DND-41 (cell line): ENCODE data around the gene TRERF1.

Experiments
- ATAC-seq: fragments of 200-7000 bp; cut with Tn5 transposase; 3 replicates; pipeline ENCODE4 v1.9.1; 2021; ENCODE audit warnings: low read depth; ENCODE audit not compliant: insufficient read depth
- DNase-seq: peaks from one replicate; pipeline ENCODE4 v3.0.0-alpha.2; 2020
- H2AFZ ChIP-seq: 2 replicates; pipeline ENCODE4 v1.6.0; 2012; ENCODE audit warnings: low read depth, low read length
- H3K27ac ChIP-seq: 2 replicates; pipeline ENCODE4 v1.5.1; 2012; ENCODE audit warnings: low read length, inconsistent platforms
- H3K27me3 ChIP-seq: fragments of 200-600 bp; sonication (generic); 2 replicates; pipeline ENCODE4 v1.6.0; 2012; ENCODE audit warnings: low read length, mild to moderate bottlenecking, inconsistent platforms; ENCODE audit not compliant: insufficient read depth, poor library complexity
- H3K36me3 ChIP-seq: 2 replicates; pipeline ENCODE4 v1.5.1; 2012; ENCODE audit warnings: low read length, inconsistent platforms; ENCODE audit not compliant: insufficient read depth
- H3K4me1 ChIP-seq: 2 replicates; pipeline ENCODE4 v1.5.1; 2012; ENCODE audit warnings: mild to moderate bottlenecking, low read length; ENCODE audit not compliant: insufficient read depth
- H3K4me2 ChIP-seq: 2 replicates; pipeline ENCODE4 v1.6.0; 2012; ENCODE audit warnings: mild to moderate bottlenecking, moderate library complexity, low read length, inconsistent platforms; ENCODE audit not compliant: insufficient read depth
- H3K4me3 ChIP-seq, 2 experiments: fragments of 200-600 bp in 1 of 2; shearing (Covaris generic) in 1 of 2; 2 replicates each; pipeline ENCODE4 v1.5.1; 2012 to 2016; ENCODE audit warnings: inconsistent platforms in 2 of 2, low read length in 2 of 2, mild to moderate bottlenecking in 2 of 2, low read depth in 1 of 2, moderate library complexity in 1 of 2
- H3K79me2 ChIP-seq: 2 replicates; pipeline ENCODE4 v1.6.0; 2012; ENCODE audit warnings: low read length, inconsistent platforms; ENCODE audit not compliant: insufficient read depth
- H3K9ac ChIP-seq: 2 replicates; pipeline ENCODE4 v1.6.0; 2012; ENCODE audit warnings: low read depth, mild to moderate bottlenecking, inconsistent platforms, low read length, moderate library complexity
- H3K9me3 ChIP-seq: 2 replicates; pipeline ENCODE4 v1.5.1; 2012; ENCODE audit warnings: low read length, moderate library complexity, mild to moderate bottlenecking, inconsistent platforms; ENCODE audit not compliant: insufficient read depth, severe bottlenecking
- H4K20me1 ChIP-seq: 2 replicates; pipeline ENCODE4 v1.6.0; 2012; ENCODE audit warnings: low read length; ENCODE audit not compliant: insufficient read depth
- EZH2 ChIP-seq: IDR thresholded peaks from 3 replicates; pipeline ENCODE4 v1.6.1; 2012; ENCODE audit warnings: borderline replicate concordance, low read depth, mild to moderate bottlenecking, moderate library complexity, low read length, inconsistent platforms; ENCODE audit not compliant: severe bottlenecking
- TF ChIP-seq, protein P1 (sequence below): IDR thresholded peaks from 2 replicates; pipeline ENCODE4 v1.5.1; 2012; ENCODE audit warnings: borderline replicate concordance, low read length, moderate library complexity, mild to moderate bottlenecking; ENCODE audit not compliant: poor library complexity, severe bottlenecking; ENCODE audit errors: extremely low read depth

The TRERF1 gene

DNA sequence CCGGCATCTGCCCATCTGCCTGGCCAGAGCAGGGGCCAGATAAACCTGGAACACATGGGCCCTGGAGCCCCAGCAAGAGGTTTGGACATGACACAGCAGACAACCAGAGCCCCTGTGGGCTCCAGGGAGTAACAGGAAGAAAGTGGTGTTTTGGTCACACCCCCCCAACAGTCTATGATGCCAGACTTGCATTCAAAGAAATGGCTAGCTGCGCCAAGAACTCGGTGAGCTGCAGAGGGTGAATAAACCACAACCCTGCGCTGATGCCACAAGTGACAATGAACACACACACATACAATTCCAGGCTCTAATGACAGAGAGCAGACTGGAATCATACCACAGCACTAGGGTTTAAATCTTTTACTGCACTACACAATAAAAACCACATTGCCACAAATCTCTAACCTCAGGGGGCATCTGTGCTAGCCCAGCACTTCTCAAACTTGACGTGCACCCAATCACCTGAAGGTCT, 34.0 kb downstream of the TRERF1 start:
- Histone ChIP-seq H3K36me3 (no peaks in the 10 kb centered on the region), H3K4me1 (peaks cover 15% of the 10 kb centered on the region), H3K9ac (no peak overlapping the region), H3K79me2 (peaks cover 3% of the 10 kb centered on the region), H3K27me3 (no peaks in the 10 kb centered on the region), H3K9me3 (no peaks in the 10 kb centered on the region), H3K27ac (no peak overlapping the region), H3K4me2 (no peak overlapping the region), H3K4me3 (no peak overlapping the region), H2AFZ (no peak overlapping the region), H4K20me1 (peaks cover 33% of the 10 kb centered on the region)
- ATAC-seq: peak; percentile 91
- DNase-seq: peak; percentile 67
- TF ChIP-seq, protein P1, sequence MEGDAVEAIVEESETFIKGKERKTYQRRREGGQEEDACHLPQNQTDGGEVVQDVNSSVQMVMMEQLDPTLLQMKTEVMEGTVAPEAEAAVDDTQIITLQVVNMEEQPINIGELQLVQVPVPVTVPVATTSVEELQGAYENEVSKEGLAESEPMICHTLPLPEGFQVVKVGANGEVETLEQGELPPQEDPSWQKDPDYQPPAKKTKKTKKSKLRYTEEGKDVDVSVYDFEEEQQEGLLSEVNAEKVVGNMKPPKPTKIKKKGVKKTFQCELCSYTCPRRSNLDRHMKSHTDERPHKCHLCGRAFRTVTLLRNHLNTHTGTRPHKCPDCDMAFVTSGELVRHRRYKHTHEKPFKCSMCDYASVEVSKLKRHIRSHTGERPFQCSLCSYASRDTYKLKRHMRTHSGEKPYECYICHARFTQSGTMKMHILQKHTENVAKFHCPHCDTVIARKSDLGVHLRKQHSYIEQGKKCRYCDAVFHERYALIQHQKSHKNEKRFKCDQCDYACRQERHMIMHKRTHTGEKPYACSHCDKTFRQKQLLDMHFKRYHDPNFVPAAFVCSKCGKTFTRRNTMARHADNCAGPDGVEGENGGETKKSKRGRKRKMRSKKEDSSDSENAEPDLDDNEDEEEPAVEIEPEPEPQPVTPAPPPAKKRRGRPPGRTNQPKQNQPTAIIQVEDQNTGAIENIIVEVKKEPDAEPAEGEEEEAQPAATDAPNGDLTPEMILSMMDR: no peak
- no peak for TF ChIP-seq EZH2

DNA sequence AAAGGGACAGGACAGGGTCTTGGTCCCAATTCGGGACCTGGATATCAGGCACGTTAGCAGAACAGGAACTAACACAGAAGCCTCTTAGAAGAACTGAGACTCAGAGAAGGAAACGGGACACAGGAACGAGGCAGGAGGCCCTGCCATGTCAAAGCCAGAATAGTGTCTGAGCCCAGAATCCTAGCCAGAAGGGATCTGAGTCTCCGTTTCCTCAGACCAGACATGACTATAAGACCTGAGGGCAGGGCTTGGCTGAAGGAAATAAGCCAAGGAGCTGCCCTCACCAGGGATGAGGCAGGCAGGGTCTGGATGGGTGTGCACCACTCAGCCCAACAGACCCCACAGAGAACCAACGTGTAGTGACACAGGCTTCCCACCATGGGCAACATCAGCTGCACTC, 40.3 kb downstream of the TRERF1 start:
- no peak overlapping the region for H3K9ac ChIP-seq
- no peak for DNase-seq
- H3K4me1 ChIP-seq: no peaks in the 10 kb centered on the region
- peaks cover 14% of the 10 kb centered on the region; the same call in 1 of the 2 replicates for H4K20me1 ChIP-seq
- H3K27ac ChIP-seq: no peak overlapping the region
- no peaks in the 10 kb centered on the region for H3K9me3 ChIP-seq
- H2AFZ ChIP-seq: no peak overlapping the region
- no peak overlapping the region for H3K4me2 ChIP-seq
- no peak overlapping the region for H3K4me3 ChIP-seq
- no peak for ATAC-seq
- no peaks in the 10 kb centered on the region for H3K36me3 ChIP-seq
- TF ChIP-seq EZH2: no peak
- TF ChIP-seq, protein P1: no peak
- H3K79me2 ChIP-seq: peaks cover 3% of the 10 kb centered on the region; the same call in 1 of the 2 replicates
- H3K27me3 ChIP-seq: no peaks in the 10 kb centered on the region

DNA sequence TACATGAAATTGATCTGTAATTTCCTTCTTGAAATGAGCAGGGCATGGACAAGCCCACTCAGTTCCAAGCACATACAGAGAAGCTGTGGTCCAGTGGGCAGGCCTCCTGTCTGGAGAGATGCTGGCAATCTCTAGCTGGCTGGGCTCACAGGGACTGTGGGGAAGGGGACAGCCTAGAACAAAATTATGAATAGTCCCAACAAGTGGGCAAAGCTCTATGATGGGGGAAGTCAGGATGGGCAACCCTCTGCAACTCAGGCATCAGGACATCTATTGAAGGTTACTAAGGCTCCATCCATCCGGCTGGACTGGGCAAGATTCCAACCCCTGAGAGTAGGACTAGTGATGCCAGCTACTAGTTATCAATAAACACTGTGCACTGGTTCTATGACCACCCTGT, 40.9 kb downstream of the TRERF1 start:
- Histone ChIP-seq H3K4me2 (no peak overlapping the region), H3K79me2 (peaks cover 3% of the 10 kb centered on the region; the same call in 1 of the 2 replicates), H4K20me1 (peaks cover 20% of the 10 kb centered on the region; the same call in 1 of the 2 replicates), H3K9me3 (no peaks in the 10 kb centered on the region), H3K9ac (no peak overlapping the region), H3K4me3 (no peak overlapping the region), H3K36me3 (no peaks in the 10 kb centered on the region), H3K27ac (no peak overlapping the region), H3K27me3 (no peaks in the 10 kb centered on the region), H2AFZ (no peak overlapping the region), H3K4me1 (no peaks in the 10 kb centered on the region)
- no peak for DNase-seq
- TF ChIP-seq, protein P1: no peak
- no peak for TF ChIP-seq EZH2
- ATAC-seq: no peak
